Measurements from ENCODE around the gene LAMB4. TPM values are rescaled to one million over a fixed set of nuclear protein-coding genes. Genes with fewer than 3 reads are reported as not detected.

Gene LAMB4
- total RNA-seq, 1 donor, result 0.45 TPM

DNA sequence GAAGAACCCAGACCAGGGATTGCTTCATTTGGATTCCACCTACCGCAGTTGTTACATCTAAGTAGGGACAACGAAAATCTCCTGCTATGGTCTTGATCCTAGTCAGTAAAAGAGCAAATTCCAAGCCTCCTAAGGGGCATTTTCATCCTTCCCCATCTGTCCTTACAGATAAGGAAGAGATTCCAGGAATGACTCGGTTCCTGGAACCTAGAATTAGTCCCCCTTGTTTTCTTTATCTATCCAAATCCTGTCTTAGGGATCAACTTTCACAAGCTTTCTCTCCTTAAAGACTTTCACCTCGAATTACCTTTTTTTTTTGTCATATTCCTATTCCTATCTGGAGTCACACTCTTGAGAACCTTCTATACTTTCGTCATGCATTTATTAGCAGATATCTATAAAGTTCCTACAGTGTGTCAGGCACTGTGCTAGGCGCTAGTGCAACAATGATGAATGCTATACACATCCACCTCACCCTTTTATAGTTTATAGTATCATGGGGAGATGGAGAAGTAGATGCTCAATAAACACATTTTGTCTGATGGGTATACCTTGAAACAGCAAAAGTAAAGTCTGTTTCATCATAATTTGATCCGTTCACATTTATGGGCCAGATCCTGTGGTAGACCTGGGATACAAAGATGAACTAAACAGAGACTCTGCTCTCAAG lies 39.2 kb downstream of the LAMB4 start:
- no peak for DNase-seq (ENCODE audit: low read depth)
- no peak overlapping the region for H3K4me3 ChIP-seq (ENCODE audit: low read depth, low read length)
- TF ChIP-seq, protein P1, sequence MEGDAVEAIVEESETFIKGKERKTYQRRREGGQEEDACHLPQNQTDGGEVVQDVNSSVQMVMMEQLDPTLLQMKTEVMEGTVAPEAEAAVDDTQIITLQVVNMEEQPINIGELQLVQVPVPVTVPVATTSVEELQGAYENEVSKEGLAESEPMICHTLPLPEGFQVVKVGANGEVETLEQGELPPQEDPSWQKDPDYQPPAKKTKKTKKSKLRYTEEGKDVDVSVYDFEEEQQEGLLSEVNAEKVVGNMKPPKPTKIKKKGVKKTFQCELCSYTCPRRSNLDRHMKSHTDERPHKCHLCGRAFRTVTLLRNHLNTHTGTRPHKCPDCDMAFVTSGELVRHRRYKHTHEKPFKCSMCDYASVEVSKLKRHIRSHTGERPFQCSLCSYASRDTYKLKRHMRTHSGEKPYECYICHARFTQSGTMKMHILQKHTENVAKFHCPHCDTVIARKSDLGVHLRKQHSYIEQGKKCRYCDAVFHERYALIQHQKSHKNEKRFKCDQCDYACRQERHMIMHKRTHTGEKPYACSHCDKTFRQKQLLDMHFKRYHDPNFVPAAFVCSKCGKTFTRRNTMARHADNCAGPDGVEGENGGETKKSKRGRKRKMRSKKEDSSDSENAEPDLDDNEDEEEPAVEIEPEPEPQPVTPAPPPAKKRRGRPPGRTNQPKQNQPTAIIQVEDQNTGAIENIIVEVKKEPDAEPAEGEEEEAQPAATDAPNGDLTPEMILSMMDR (IDR thresholded peaks at IDR 0.05; ENCODE audit: insufficient read depth, low read length), result no peak

DNA sequence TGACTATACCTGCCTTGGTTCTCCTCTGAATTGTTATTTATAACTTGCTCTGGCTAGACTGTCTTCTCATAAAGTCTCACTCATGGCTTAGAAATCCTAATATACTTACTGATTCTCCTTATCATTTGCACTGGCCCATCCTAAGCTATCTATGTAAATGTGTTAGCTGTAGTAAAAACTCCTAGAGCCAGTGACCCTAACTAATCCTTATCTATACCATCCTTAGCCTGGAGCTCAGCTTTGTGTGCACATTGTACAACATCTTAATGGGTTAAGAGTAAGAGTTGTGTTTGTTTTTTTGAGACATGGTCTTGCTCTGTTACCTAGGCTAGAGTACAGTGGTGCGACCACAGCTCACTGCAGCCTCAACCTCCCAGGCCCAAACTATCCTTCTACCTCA lies 40.8 kb downstream of the LAMB4 start:
- DNase-seq (ENCODE audit: low read depth), result no peak

DNA sequence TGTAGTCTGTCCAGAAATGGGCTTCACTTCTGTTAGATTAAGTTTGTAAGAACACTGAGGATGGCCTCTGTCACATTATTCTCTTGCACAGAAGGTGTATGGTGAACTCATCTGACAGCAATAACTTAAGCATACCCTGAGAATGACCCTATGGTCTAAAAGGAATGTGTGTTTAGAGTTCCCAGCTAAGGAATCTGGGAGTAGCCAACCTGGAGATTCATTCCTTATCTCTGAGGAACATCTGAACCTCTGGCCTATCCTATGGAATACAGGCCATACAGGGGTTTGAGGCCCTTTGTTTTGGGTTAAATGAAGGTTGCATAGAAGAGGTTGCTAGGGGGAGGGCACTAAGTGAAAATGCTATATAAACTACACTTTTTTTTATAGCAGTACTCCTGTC lies 41.4 kb downstream of the LAMB4 start:
- TF ChIP-seq, protein P1 (IDR thresholded peaks at IDR 0.05; ENCODE audit: insufficient read depth, low read length), result no peak

More for the DNA sequence above, 40.8 kb downstream of the LAMB4 start:
- H3K4me3 ChIP-seq (ENCODE audit: low read depth, low read length), result no peak overlapping the region
- TF ChIP-seq, protein P1 (IDR thresholded peaks at IDR 0.05; ENCODE audit: insufficient read depth, low read length), result no peak

DNA sequence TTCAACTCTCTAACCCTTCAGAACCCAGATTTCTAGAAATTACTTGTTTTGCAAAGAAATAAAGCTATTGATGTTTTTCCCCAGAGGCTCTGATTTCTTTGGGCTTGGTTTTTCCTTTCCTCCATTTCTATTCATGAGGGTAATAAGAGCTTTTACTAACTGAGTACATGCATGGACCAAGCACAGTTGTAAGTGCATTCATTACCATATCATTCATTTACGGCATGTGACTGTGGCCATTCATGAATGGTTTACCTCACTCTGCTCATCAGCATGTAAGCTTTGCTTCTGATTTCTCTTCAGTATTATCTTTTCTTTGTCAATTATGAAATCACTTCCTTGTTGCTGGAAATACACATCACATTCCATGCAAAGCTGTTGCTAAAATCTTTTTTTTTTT lies 42.4 kb downstream of the LAMB4 start:
- TF ChIP-seq, protein P1 (IDR thresholded peaks at IDR 0.05; ENCODE audit: insufficient read depth, low read length), result no peak
- no peak overlapping the region for H3K4me3 ChIP-seq (ENCODE audit: low read depth, low read length)
- DNase-seq (ENCODE audit: low read depth), result no peak

More for the DNA sequence above, 41.4 kb downstream of the LAMB4 start:
- DNase-seq (ENCODE audit: low read depth), result no peak
- no peak overlapping the region for H3K4me3 ChIP-seq (ENCODE audit: low read depth, low read length)

DNA sequence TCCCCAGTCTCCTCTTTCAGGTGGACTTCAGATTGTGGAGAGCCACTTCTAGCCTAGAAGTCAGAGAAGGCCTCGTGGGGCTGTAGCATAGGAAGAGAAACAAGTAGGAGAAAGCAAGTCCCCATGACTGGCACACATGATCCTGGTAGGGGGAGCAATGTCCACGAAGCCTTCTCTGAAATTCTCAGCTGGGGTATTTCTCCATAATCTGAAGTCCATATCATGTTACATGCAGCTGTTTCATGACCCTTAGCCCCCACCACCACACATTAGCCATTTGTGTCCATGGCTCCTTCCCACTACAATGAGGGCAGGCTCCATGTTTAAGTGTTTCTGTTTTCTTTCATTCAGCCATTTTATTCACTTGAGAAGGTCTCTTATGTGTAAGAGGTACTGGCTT lies 43.2 kb downstream of the LAMB4 start:
- no peak overlapping the region for H3K4me3 ChIP-seq (ENCODE audit: low read depth, low read length)
- TF ChIP-seq, protein P1 (IDR thresholded peaks at IDR 0.05; ENCODE audit: insufficient read depth, low read length), result no peak
- DNase-seq (ENCODE audit: low read depth), result no peak

DNA sequence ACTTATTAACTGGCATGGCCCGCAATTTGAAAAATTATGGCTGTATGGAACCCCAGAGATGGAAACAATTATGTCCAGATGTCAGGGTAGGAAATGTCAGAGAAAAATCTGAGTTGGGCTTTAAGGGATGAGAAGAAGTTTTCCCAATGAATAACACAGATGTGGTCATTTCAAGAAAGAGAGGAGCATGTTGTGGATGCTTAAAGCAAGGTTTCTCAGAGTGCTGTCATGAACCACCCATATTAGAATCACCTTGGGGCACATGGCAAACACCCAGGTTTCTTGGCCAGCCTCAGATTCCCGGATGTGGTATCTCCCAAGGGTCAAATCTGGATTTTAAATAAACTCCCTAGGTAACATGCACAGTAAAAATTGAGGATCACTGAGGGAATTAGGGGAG lies 43.6 kb downstream of the LAMB4 start:
- DNase-seq (ENCODE audit: low read depth), result no peak
- TF ChIP-seq, protein P1 (IDR thresholded peaks at IDR 0.05; ENCODE audit: insufficient read depth, low read length), result no peak
- H3K4me3 ChIP-seq (ENCODE audit: low read depth, low read length), result no peak overlapping the region

DNA sequence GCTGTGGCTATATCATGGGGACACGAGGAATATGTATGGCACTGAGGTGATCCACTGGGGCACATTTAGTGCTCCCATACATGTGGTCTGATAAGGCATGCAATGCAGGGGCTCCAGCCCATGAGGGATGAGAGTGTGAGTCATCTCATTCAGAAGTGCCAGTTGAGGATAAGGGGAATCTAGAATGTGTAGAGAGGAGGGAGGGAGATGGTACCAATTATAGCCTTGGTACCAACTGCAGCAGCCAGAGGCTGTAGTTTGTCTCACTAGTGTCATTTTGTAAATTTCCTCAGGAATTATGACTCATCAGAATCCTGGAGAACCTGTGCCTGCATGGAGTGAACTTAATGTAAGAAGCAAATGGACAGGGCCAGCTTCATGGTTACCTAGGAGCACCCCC lies 46.2 kb downstream of the LAMB4 start:
- TF ChIP-seq, protein P1 (IDR thresholded peaks at IDR 0.05; ENCODE audit: insufficient read depth, low read length), result no peak
- peak; percentile 26 for DNase-seq (ENCODE audit: low read depth)
- H3K4me3 ChIP-seq (ENCODE audit: low read depth, low read length), result no peak overlapping the region
